AG09309 (cell line): ENCODE measurements around the gene VPS13D.
"Not testable (repeated sequence)": the region's sequence is repeated elsewhere in the genome, so short reads cannot be mapped to it uniquely, and the experiment has no call there.

Experiments
- DNase-seq: peaks from one replicate; pipeline ENCODE4 v3.0.0-alpha.2; 2010; ENCODE audit warnings: low read depth
- H3K4me3 ChIP-seq: 2 replicates; pipeline ENCODE4 v1.5.1; 2011; ENCODE audit warnings: mild to moderate bottlenecking, low read depth, low read length, moderate library complexity; ENCODE audit not compliant: control insufficient read depth
- CTCF ChIP-seq: IDR thresholded peaks from 2 replicates; pipeline ENCODE4 v1.5.1; 2011; ENCODE audit warnings: mild to moderate bottlenecking, low read depth, low read length, inconsistent platforms; ENCODE audit not compliant: insufficient read depth, control insufficient read depth; ENCODE audit errors: missing control alignments

Gene VPS13D

GRCh38 chr1:12451560-12451900 is 221.7 kb downstream of the VPS13D start:
- no peak overlapping the region for H3K4me3 ChIP-seq
- DNase-seq, result no peak
- no peak for TF ChIP-seq CTCF

GRCh38 chr1:12452262-12452661 is 222.4 kb downstream of the VPS13D start:
- TF ChIP-seq CTCF, result no peak

GRCh38 chr1:12453400-12454343 is 223.8 kb downstream of the VPS13D start:
- DNase-seq, result no peak
- no peak for TF ChIP-seq CTCF
- H3K4me3 ChIP-seq, result no peak overlapping the region

More at GRCh38 chr1:12452262-12452661, 222.4 kb downstream of the VPS13D start:
- no peak for DNase-seq
- no peak overlapping the region for H3K4me3 ChIP-seq

- no peak for DNase-seq
- TF ChIP-seq CTCF, result peak; percentile 5
- H3K4me3 ChIP-seq, result no peak overlapping the region
Observed at GRCh38 chr1:12454406-12455391, 224.9 kb downstream of the VPS13D start.

GRCh38 chr1:12456081-12456480 is 226.3 kb downstream of the VPS13D start:
- H3K4me3 ChIP-seq, DNase-seq: not testable (repeated sequence)

- DNase-seq, result peak; percentile 46
- TF ChIP-seq CTCF, result no peak
Observed at GRCh38 chr1:12456979-12457378, 227.1 kb downstream of the VPS13D start.

GRCh38 chr1:12457771-12458170 is 227.9 kb downstream of the VPS13D start:
- TF ChIP-seq CTCF, result no peak
- no peak for DNase-seq
- H3K4me3 ChIP-seq, result no peak overlapping the region

More at GRCh38 chr1:12456979-12457378, 227.1 kb downstream of the VPS13D start:
- no peak overlapping the region for H3K4me3 ChIP-seq
